Calu3 (cell line): ENCODE measurements around the gene IFRD2. TPM values are rescaled to one million over a fixed set of nuclear protein-coding genes. Genes with fewer than 3 reads are reported as not detected.
A peak's percentile ranks its signal among the peaks of the same experiment; 100 is the strongest.

Experiments
- BruUV-seq: library from RNA; stranded (reverse); fragments of 400-500 nt; replicated peaks from 2 replicates; lab custom pipeline; 2021; lab: Mats Ljungman, UMichigan
- CTCF ChIA-PET: fragments of 300-600 bp; sonication (Branson Sonifier 250); formaldehyde crosslinking; loops from one replicate; lab custom pipeline; 2022; ENCODE audit warnings: antibody characterized with exemption; lab: Charles Lee
- DNase-seq: peaks from one replicate; pipeline ENCODE4 v3.0.0; 2022
- H3K27ac Mint-ChIP-seq: one replicate; pipeline ENCODE4 v1.8.0; 2022; ENCODE audit warnings: mixed read lengths; ENCODE audit not compliant: unreplicated experiment
- H3K27me3 Mint-ChIP-seq: one replicate; pipeline ENCODE4 v1.8.0; 2022; ENCODE audit warnings: mixed read lengths; ENCODE audit not compliant: unreplicated experiment
- H3K36me3 Mint-ChIP-seq: one replicate; pipeline ENCODE4 v1.8.0; 2022; ENCODE audit warnings: mild to moderate bottlenecking, moderate library complexity, mixed read lengths; ENCODE audit not compliant: insufficient read depth, unreplicated experiment
- H3K4me1 Mint-ChIP-seq: one replicate; pipeline ENCODE4 v1.8.0; 2022; ENCODE audit warnings: mild to moderate bottlenecking, low read depth, mixed read lengths; ENCODE audit not compliant: unreplicated experiment
- H3K4me3 Mint-ChIP-seq: one replicate; pipeline ENCODE4 v1.8.0; 2022; ENCODE audit warnings: mild to moderate bottlenecking, low read depth, moderate library complexity, mixed read lengths; ENCODE audit not compliant: unreplicated experiment
- H3K9me3 Mint-ChIP-seq: one replicate; pipeline ENCODE4 v1.8.0; 2022; ENCODE audit warnings: low read depth, mixed read lengths; ENCODE audit not compliant: unreplicated experiment
- intact Hi-C: fragments of 100-400 bp; cut with micrococcal nuclease; formaldehyde crosslinking; loops from one replicate; pipeline ENCODE4 v1.10.0; 2022; ENCODE audit not compliant: unreplicated experiment
- total RNA-seq: library from RNA; stranded (reverse); gene quantifications from 2 replicates; pipeline ENCODE4 v1.2.3, GENCODE V29; 2022
- TF ChIP-seq, protein P1 (sequence below): fragments of 200-600 bp; IDR thresholded peaks from one replicate; pipeline ENCODE4 v1.8.0; 2022; ENCODE audit warnings: antibody characterized with exemption; ENCODE audit not compliant: unreplicated experiment

The IFRD2 gene
- total RNA-seq, 1 experiment from 2014 or later, result 121 TPM

DNA sequence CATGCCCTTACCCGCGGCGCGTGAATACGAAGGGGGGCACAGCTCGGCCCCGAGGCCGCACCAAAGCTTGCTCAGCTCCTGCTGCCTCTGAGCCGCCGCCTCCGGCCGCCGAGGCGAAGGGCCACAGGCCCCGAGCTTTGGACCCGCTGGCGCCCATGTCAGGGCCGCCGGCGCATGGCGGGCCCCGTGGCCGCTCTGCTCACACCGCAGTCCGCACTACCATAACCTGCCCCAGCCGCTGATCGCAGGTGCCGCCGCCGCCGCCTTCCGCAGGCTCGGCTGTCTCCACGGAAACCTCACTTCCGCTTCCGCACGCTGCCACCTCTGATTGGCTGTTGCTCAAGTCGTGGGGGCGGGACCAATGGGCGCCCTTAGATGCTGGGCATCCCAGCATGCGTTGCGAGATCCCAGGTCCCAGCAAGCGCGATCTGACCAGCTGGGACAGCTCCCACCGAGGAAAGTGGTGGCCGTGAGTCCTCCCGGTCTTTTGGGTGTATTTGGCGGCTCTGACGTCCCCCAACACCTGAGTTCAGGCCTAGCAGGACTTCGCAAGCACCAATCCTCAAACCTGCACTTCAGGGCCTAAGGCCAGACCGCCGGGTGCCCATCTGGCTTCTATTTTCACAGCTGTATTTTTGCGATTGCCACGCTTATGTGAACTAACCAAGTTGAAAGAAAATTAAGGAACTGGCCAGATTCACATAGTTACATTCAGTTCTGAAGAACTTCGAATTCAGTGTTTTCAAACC, 35.9 kb upstream of the IFRD2 start, which contains the start of gene TUSC2:
TSS of gene TUSC2 (minus strand) at position 281 of the 749 bp plus-strand sequence. CDS start at position 157, 124 bp downstream.
- Mint-ChIP-seq H3K4me1 (no peaks in the 10 kb centered on the region), H3K36me3 (peaks cover 36% of the 10 kb centered on the region), H3K27me3 (no peaks in the 10 kb centered on the region), H3K4me3 (peak within 1 kb of the TSS; percentile 82), H3K27ac (peak within 1 kb of the TSS; percentile 64), H3K9me3 (no peaks in the 10 kb centered on the region)
- TSS peak; percentile 91 for BruUV-seq
- CTCF ChIA-PET, result interaction anchor here (0.9 to 1.8 kb wide), 3 partner anchors 9 to 68 kb away, joined by 3 to 14 read pairs (median 6); partner anchors contain the start of gene IFRD2
- peak; percentile 96 for DNase-seq
- intact Hi-C loops, result loop anchor here (10.0 kb wide), 1 partner anchor 53 kb away; the partner anchor contains the start of gene LSMEM2
- TF ChIP-seq, protein P1, sequence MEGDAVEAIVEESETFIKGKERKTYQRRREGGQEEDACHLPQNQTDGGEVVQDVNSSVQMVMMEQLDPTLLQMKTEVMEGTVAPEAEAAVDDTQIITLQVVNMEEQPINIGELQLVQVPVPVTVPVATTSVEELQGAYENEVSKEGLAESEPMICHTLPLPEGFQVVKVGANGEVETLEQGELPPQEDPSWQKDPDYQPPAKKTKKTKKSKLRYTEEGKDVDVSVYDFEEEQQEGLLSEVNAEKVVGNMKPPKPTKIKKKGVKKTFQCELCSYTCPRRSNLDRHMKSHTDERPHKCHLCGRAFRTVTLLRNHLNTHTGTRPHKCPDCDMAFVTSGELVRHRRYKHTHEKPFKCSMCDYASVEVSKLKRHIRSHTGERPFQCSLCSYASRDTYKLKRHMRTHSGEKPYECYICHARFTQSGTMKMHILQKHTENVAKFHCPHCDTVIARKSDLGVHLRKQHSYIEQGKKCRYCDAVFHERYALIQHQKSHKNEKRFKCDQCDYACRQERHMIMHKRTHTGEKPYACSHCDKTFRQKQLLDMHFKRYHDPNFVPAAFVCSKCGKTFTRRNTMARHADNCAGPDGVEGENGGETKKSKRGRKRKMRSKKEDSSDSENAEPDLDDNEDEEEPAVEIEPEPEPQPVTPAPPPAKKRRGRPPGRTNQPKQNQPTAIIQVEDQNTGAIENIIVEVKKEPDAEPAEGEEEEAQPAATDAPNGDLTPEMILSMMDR, result no peak

DNA sequence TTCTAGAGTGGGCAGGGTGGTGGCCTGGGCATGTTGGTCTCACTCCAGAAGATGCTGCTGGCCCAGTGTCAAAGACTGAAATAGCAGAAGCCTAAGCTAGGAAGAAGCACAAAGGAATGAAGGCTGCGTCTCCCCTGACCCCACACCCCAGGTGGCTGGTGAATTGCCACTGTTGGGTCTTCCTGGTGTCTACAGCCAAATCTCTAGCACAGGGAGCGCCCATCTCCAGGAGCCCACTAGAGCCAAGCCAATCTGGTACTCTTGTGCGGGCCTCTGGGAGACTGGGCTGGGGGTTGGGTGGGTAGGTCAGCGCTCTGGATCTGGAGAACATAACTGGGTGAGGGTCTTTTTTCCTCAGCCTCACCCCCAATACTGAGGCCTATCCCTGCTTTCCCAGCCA, 34.9 kb upstream of the IFRD2 start:
- Mint-ChIP-seq H3K4me1 (no peaks in the 10 kb centered on the region), H3K4me3 (peak overlapping the region; percentile 82), H3K27me3 (no peaks in the 10 kb centered on the region), H3K9me3 (no peaks in the 10 kb centered on the region), H3K36me3 (peaks cover 36% of the 10 kb centered on the region), H3K27ac (peak overlapping the region; percentile 64)
- CTCF ChIA-PET, result interaction anchor here (1.6 to 1.8 kb wide), 2 partner anchors 10 to 35 kb away, joined by 6 to 14 read pairs; partner anchors contain the start of gene IFRD2
- intact Hi-C loops, result loop anchor here (10.0 kb wide), 1 partner anchor 52 kb away; the partner anchor contains the start of gene LSMEM2
- TF ChIP-seq, protein P1, result no peak
- DNase-seq, result no peak
- no TSS peak for BruUV-seq

DNA sequence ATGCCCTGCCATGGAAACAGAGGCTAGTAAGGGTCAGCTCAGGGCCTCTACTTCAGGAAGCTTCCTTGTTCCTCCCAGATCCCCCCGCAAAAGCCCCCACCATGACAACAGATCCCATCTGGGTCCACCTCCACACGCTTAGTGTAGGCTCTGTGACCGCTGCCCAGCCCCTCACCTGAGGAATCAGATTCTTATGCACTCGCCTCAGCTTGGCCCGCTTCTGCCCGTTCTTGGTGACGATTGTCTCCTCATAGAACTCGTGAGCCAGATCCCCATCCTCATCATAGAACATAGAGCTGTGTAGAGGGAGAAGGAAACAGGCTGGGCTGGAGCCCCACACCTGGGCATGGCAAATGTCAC, 33.9 kb upstream of the IFRD2 start:
- Mint-ChIP-seq H3K4me3 (no peak overlapping the region), H3K4me1 (no peaks in the 10 kb centered on the region), H3K9me3 (no peaks in the 10 kb centered on the region), H3K27ac (no peak overlapping the region), H3K36me3 (peaks cover 42% of the 10 kb centered on the region), H3K27me3 (no peaks in the 10 kb centered on the region)
- CTCF ChIA-PET, result no interaction called here
- intact Hi-C loops, result loop anchor here (10.0 kb wide), 1 partner anchor 51 kb away; the partner anchor contains the start of gene LSMEM2
- no peak for DNase-seq
- BruUV-seq, result no TSS peak
- TF ChIP-seq, protein P1, result no peak

DNA sequence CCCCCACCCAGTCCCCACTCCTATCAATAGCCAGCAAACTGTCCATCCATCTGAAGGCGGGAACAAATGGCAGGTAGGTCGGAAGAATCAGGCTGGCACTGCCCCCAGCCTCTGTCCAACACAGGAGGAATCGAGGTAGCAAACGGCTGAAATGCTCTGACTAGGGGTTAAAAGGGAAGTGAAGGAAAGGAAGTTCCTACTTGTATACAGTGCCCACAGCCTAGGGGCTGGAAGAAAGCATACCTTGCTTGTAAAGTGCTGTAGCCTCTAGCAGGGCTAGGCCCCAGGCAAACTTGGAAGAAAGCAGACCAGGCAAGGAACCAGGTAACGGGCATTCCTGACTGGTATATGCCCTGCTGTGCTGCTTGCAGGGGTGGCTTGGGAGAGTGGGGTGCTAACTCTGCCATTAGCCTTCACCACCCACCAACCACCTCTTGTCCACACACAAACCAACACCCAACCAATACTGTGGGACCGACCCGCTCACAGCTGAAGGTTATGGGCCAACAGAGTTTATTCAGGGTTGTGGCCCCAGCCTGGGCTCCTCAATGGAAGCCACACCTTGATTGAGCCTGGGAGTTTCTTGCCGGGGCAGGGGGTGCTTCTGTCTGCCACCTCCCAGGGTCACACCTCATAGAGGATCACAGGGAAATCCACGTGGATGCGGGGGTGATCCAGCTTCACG, 33.4 kb upstream of the IFRD2 start:
- Mint-ChIP-seq H3K27ac (no peak overlapping the region), H3K27me3 (no peaks in the 10 kb centered on the region), H3K4me1 (no peaks in the 10 kb centered on the region), H3K36me3 (peaks cover 45% of the 10 kb centered on the region), H3K9me3 (no peaks in the 10 kb centered on the region), H3K4me3 (no peak overlapping the region)
- BruUV-seq, result no TSS peak
- TF ChIP-seq, protein P1, result no peak
- intact Hi-C loops, result loop anchor here (10.0 kb wide), 1 partner anchor 51 kb away; the partner anchor contains the start of gene LSMEM2
- CTCF ChIA-PET, result interaction anchor here (1.0 to 1.6 kb wide), 2 partner anchors 23 to 26 kb away, joined by 4 to 7 read pairs; partner anchors contain the start of genes HYAL1, HYAL3 and NAA80
- DNase-seq, result no peak
